ENCODE results near the gene CPLANE1. TPM values are rescaled to one million over a fixed set of nuclear protein-coding genes. Genes with fewer than 3 reads are reported as not detected.
A peak's percentile ranks its signal among the peaks of the same experiment; 100 is the strongest.
"Not testable (repeated sequence)": the region's sequence is repeated elsewhere in the genome, so short reads cannot be mapped to it uniquely, and the experiment has no call there.

Gene CPLANE1
- total RNA-seq, 1 donor from 2014 or later = 14.0 TPM

- Histone ChIP-seq H3K27me3 (ENCODE audit: control insufficient read depth, insufficient read depth, low read length) (no peaks in the 10 kb centered on the region), H3K4me3 (ENCODE audit: low read depth, low read length) (no peak overlapping the region), H3K36me3 (ENCODE audit: control insufficient read depth, insufficient read depth, low read length) (no peaks in the 10 kb centered on the region)
- TF ChIP-seq, protein P1, sequence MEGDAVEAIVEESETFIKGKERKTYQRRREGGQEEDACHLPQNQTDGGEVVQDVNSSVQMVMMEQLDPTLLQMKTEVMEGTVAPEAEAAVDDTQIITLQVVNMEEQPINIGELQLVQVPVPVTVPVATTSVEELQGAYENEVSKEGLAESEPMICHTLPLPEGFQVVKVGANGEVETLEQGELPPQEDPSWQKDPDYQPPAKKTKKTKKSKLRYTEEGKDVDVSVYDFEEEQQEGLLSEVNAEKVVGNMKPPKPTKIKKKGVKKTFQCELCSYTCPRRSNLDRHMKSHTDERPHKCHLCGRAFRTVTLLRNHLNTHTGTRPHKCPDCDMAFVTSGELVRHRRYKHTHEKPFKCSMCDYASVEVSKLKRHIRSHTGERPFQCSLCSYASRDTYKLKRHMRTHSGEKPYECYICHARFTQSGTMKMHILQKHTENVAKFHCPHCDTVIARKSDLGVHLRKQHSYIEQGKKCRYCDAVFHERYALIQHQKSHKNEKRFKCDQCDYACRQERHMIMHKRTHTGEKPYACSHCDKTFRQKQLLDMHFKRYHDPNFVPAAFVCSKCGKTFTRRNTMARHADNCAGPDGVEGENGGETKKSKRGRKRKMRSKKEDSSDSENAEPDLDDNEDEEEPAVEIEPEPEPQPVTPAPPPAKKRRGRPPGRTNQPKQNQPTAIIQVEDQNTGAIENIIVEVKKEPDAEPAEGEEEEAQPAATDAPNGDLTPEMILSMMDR (IDR thresholded peaks at IDR 0.05; ENCODE audit: insufficient read depth, low read length, poor library complexity, severe bottlenecking) = no peak
- no peak for DNase-seq (ENCODE audit: low read depth)
Measured at GRCh38 chr5:37090123-37090726, 159.0 kb downstream of the CPLANE1 start.

GRCh38 chr5:37088009-37088408 is 161.2 kb downstream of the CPLANE1 start:
- Histone ChIP-seq H3K36me3 (ENCODE audit: control insufficient read depth, insufficient read depth, low read length) (no peaks in the 10 kb centered on the region), H3K4me3 (ENCODE audit: low read depth, low read length) (no peak overlapping the region), H3K27me3 (ENCODE audit: control insufficient read depth, insufficient read depth, low read length) (no peaks in the 10 kb centered on the region)
- TF ChIP-seq, protein P1 (IDR thresholded peaks at IDR 0.05; ENCODE audit: insufficient read depth, low read length, poor library complexity, severe bottlenecking) = no peak
- DNase-seq (ENCODE audit: low read depth) = no peak

DNA sequence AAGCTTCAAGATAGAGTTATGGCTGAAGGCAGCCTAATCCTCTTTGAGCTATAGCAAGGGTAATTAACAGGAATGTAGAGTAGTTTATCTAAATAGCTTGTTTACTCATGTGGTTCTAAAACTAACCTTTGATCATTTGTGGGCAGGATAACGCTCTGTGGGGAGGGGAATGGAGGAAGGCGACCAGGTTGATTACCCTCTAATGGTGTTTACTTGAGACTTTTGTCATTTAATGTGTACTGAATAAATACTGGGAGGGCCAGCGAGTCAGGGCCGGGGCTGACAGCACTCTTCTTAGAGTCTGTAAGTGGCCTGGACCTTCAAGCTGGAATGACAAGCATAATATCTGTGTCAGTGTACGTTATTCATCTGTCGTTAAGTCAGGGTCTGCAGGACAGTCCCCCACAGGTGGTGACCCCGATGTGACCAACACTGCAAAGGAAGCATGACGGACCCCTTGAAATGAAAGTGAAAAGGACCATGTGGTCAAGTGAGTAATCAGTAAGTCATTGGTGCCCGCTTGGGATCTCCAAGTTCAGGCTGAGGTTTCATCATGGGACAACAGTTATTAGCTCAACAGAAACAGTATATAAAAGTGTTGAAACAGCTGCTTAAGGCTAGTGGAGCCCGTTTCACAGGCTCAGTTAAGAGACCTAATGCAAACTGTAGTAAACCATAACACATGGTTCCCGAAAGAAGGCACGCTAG is 162.6 kb downstream of the CPLANE1 start:
- H3K36me3 ChIP-seq (ENCODE audit: control insufficient read depth, insufficient read depth, low read length) = no peaks in the 10 kb centered on the region
- peak; percentile 9 for DNase-seq (ENCODE audit: low read depth)
- H3K27me3 ChIP-seq (ENCODE audit: control insufficient read depth, insufficient read depth, low read length) = no peaks in the 10 kb centered on the region
- TF ChIP-seq, protein P1 (IDR thresholded peaks at IDR 0.05; ENCODE audit: insufficient read depth, low read length, poor library complexity, severe bottlenecking) = no peak
- no peak overlapping the region for H3K4me3 ChIP-seq (ENCODE audit: low read depth, low read length)

DNA sequence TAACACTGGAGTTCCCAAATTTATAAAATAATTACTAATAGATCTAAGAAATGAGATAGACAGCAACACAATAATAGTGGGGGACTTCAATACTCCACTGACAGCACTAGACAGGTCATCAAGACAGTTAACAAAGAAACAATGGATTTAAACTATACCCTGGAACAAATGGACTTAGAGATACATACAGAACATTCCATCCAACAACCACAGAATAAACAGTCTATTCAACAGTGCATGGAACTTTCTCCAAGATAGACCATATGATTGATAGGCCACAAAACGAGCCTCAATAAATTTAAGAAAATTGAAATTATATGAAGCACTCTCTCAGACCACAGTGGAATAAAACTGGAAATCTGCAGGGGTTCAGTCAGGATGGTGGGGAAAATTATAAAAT is 163.2 kb downstream of the CPLANE1 start:
- not testable (repeated sequence) for H3K4me3 ChIP-seq (ENCODE audit: low read depth, low read length); H3K27me3 ChIP-seq (ENCODE audit: control insufficient read depth, insufficient read depth, low read length); DNase-seq (ENCODE audit: low read depth); H3K36me3 ChIP-seq (ENCODE audit: control insufficient read depth, insufficient read depth, low read length)

DNA sequence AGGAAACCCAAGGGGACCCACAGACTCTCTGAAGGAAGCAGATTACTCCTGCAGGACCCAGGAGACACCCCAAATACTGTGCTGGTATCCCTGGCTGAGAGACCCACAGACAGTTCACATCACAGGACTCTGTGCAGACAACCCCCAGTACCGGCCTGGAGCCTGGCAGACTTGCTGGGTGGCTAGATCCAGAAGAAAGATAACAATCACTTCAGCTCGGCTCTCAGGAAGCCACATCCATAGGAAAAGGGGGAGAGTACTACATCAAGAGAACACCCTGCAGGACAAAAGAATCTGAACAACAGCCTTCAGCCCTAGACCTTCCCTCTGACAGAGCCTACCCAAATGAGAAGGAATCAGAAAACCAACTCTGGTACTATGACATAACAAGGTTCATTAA is 166.2 kb downstream of the CPLANE1 start:
- H3K27me3 ChIP-seq (ENCODE audit: control insufficient read depth, insufficient read depth, low read length) = not testable (repeated sequence)

DNA sequence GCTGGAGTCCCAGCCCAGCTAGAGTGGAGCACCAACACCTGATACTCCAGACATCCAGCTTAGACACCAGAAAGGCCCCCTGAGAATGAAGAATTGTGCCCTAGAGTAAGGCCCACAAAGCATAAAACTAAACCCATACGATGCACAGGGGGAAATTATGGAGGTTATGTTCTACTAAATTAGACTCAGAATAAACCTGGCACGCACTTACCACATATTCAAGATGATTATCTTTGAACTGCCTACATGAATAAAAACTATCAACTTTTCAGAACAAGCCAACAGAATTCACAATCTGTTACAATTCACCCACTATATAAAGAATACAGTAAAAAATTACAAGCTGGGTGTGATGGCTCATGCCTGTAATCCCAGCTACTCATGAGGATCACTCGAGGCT is 168.5 kb downstream of the CPLANE1 start:
- TF ChIP-seq, protein P1 (IDR thresholded peaks at IDR 0.05; ENCODE audit: insufficient read depth, low read length, poor library complexity, severe bottlenecking) = no peak
- no peak overlapping the region for H3K4me3 ChIP-seq (ENCODE audit: low read depth, low read length)

More for the DNA sequence above, 166.2 kb downstream of the CPLANE1 start:
- not testable (repeated sequence) for H3K4me3 ChIP-seq (ENCODE audit: low read depth, low read length); DNase-seq (ENCODE audit: low read depth); H3K36me3 ChIP-seq (ENCODE audit: control insufficient read depth, insufficient read depth, low read length)

GRCh38 chr5:37077146-37077545 is 172.0 kb downstream of the CPLANE1 start:
- TF ChIP-seq, protein P1 (IDR thresholded peaks at IDR 0.05; ENCODE audit: insufficient read depth, low read length, poor library complexity, severe bottlenecking) = no peak
- Histone ChIP-seq H3K36me3 (ENCODE audit: control insufficient read depth, insufficient read depth, low read length) (no peaks in the 10 kb centered on the region), H3K27me3 (ENCODE audit: control insufficient read depth, insufficient read depth, low read length) (no peaks in the 10 kb centered on the region), H3K4me3 (ENCODE audit: low read depth, low read length) (no peak overlapping the region)
- no peak for DNase-seq (ENCODE audit: low read depth)

More for the DNA sequence above, 168.5 kb downstream of the CPLANE1 start:
- DNase-seq (ENCODE audit: low read depth) = no peak
- Histone ChIP-seq H3K36me3 (ENCODE audit: control insufficient read depth, insufficient read depth, low read length) (no peaks in the 10 kb centered on the region), H3K27me3 (ENCODE audit: control insufficient read depth, insufficient read depth, low read length) (no peaks in the 10 kb centered on the region)

All from kidney epithelial cell (primary cell).